ENCODE data around the gene SLC2A14.

The SLC2A14 gene

DNA sequence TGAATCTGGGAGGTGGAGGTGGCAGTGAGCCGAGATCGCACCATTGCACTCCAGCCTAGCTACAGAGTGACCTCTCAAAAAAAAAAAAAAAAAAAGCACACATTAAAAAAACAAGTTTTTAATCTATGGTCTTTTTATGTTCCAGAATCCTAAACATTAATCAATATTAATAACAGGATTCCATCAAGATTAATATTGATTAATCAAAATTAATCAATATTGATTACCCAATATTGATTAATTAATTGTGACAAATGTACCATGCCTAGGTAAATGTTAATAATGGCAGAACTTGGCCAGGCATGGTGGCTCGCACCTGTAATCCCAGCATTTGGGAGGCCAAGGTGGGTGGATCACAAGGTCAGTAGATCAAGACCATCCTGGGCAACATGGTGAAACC is 91.4 kb downstream of the SLC2A14 start:
- no peak overlapping the region for H3K27ac ChIP-seq (ENCODE audit: insufficient read depth in 1 of 2, low read depth in 1 of 2, low read length in 2 of 2, poor library complexity in 1 of 2, severe bottlenecking in 2 of 2)
- H3K4me3 ChIP-seq (ENCODE audit: control insufficient read depth in 1 of 7, extremely low read depth in 1 of 7, insufficient read depth in 4 of 7, low read depth in 2 of 7, low read length in 6 of 7), result no peak overlapping the region
- no peaks in the 10 kb centered on the region for H3K9me3 ChIP-seq (ENCODE audit: control extremely low read depth in 1 of 5, control insufficient read depth in 4 of 5, insufficient read depth in 2 of 5, low read depth in 1 of 5, low read length in 4 of 5)
- H3K36me3 ChIP-seq (ENCODE audit: control insufficient read depth in 4 of 4, insufficient read depth in 4 of 4, low read length in 3 of 4), result no peaks in the 10 kb centered on the region
- H3K4me1 ChIP-seq (ENCODE audit: control extremely low read depth in 1 of 4, control insufficient read depth in 4 of 4, insufficient read depth in 4 of 4, low read length in 3 of 4), result no peaks in the 10 kb centered on the region
- ChIA-PET POLR2A (no interaction called here), CTCF (interaction anchor here (1.0 kb wide), 1 partner anchor 25 kb away, joined by 3 read pairs; no protein-coding TSS in a partner anchor)
- WGBS (ENCODE audit: insufficient coverage), result 90% methylated on average over 2 of the region's 3 CpGs
- no peaks in the 10 kb centered on the region for H3K27me3 ChIP-seq (replicated peaks in 2 of 5; ENCODE audit: control insufficient read depth in 4 of 5, insufficient read depth in 5 of 5, low read length in 4 of 5)
- DNase-seq, result no peak

DNA sequence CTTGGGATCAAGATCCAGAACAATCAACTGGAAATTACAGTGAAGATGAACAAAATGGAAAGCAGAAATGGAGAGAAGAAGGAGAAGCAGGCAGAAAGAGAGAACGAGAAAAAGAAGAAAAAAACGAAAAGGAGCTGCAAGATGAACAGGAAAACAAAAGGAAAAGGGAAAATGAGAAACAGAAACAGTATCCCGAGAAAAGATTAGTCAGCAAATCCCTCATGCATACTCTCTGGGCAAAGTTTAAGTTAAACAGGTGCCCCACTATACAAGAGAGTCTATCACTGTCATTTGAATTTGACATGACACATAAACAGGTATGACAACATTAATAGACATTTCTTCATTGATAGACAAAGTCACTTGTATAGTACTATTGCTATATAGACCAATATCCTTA is 102.7 kb downstream of the SLC2A14 start:
- DNase-seq, result no peak
- ChIA-PET CTCF (interaction anchor here (0.8 to 1.5 kb wide), 2 partner anchors 36 to 54 kb away, joined by 3 read pairs; no protein-coding TSS in a partner anchor), POLR2A (no interaction called here)
- 87% methylated on average over 3 of the region's 3 CpGs for WGBS (ENCODE audit: insufficient coverage)
- Histone ChIP-seq H3K36me3 (ENCODE audit: control insufficient read depth in 4 of 4, insufficient read depth in 4 of 4, low read length in 3 of 4) (no peaks in the 10 kb centered on the region), H3K27ac (ENCODE audit: insufficient read depth in 1 of 2, low read depth in 1 of 2, low read length in 2 of 2, poor library complexity in 1 of 2, severe bottlenecking in 2 of 2) (no peak overlapping the region), H3K4me1 (ENCODE audit: control extremely low read depth in 1 of 4, control insufficient read depth in 4 of 4, insufficient read depth in 4 of 4, low read length in 3 of 4) (peaks cover 0 to 5% (median 2%) of the 10 kb centered on the region in 4 experiments), H3K27me3 (replicated peaks in 2 of 5; ENCODE audit: control insufficient read depth in 4 of 5, insufficient read depth in 5 of 5, low read length in 4 of 5) (no peaks in the 10 kb centered on the region), H3K9me3 (ENCODE audit: control extremely low read depth in 1 of 5, control insufficient read depth in 4 of 5, insufficient read depth in 2 of 5, low read depth in 1 of 5, low read length in 4 of 5) (no peaks in the 10 kb centered on the region), H3K4me3 (ENCODE audit: control insufficient read depth in 1 of 7, extremely low read depth in 1 of 7, insufficient read depth in 4 of 7, low read depth in 2 of 7, low read length in 6 of 7) (no peak overlapping the region)

Data from common myeloid progenitor, CD34-positive (primary cell).